Measurements from ENCODE around the gene DACT2.

The DACT2 gene

DNA sequence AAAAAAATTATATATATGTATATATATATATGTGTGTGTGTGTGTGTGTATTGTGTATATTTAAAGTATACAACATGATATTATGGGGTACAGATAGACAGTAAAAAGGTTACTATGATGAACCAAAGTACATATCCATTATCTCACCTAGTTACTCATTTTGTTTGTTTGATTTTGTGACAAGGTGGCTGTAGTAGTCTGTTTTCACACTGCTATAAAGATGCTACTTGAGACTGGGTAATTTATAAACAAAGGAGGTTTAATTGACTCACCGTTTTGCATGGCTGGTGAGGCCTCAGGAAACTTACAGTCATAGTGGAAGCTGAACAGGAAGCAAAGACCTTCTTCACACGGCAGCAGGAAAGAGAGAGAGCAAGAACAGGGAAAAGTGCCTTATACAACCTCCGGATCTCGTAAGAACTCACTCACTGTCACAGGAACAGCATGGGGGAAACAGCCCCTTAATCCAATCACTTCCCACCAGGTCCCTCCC, 30.2 kb upstream of the DACT2 start:
- DNase-seq, result no peak

DNA sequence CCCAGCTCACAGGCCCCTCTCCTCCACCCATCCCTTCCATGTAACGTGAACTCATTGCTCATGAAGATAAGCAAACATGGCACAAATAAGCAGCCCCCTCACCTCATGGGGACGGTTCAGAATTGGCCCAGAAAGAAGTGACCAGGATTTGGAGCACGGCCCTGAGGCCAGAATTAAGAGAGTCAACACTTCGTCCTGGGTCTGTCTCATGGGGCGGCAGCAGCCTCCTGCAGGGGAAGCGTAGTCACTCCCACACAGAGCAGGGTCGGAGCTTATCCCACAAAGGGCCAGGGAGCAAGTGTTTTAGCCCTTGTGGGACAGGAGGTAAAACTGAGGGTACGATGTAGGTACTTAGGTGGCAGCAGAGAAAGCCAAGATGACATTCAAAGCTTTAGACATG, 28.6 kb upstream of the DACT2 start:
- DNase-seq, result no peak

DNA sequence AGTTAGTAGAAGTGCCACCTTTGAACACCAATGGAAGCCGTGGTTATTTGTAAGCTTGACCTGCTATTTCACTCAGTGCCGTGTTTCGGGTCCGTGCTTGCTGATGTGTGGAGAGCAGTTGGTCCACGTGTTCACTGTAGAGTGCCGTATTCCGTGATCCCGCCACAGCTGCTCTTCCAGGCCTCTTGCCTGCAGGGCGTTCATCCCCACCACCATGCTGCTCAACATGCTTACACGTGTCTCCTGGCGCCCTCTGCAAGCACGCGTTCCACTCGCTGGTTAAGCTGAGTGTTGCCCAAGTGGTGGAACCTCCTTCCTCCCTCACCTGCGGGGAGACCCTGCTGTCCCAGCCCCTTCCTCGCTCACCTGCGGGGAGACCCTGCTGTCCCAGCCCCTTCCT, 28.0 kb upstream of the DACT2 start:
- DNase-seq, result no peak

DNA sequence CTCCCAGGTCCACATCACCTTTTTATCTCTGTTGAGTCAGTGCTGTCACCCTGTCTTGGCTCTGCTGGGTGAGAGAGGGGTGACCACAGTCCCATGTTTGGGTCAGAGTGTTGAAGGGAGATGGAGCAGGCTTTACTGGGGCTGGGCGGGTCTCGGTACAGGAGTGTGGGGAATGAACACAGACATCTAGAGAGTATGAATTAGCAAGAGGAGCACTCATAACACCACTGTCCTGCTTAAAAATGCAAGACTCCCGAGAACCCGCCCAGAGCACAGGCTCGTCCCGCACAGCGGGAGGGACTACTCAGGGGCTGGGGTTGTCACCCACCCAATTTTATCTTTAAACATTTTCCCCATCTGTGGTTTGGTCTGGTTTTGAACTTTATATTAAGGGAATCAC, 27.5 kb upstream of the DACT2 start:
- no peak for DNase-seq

DNA sequence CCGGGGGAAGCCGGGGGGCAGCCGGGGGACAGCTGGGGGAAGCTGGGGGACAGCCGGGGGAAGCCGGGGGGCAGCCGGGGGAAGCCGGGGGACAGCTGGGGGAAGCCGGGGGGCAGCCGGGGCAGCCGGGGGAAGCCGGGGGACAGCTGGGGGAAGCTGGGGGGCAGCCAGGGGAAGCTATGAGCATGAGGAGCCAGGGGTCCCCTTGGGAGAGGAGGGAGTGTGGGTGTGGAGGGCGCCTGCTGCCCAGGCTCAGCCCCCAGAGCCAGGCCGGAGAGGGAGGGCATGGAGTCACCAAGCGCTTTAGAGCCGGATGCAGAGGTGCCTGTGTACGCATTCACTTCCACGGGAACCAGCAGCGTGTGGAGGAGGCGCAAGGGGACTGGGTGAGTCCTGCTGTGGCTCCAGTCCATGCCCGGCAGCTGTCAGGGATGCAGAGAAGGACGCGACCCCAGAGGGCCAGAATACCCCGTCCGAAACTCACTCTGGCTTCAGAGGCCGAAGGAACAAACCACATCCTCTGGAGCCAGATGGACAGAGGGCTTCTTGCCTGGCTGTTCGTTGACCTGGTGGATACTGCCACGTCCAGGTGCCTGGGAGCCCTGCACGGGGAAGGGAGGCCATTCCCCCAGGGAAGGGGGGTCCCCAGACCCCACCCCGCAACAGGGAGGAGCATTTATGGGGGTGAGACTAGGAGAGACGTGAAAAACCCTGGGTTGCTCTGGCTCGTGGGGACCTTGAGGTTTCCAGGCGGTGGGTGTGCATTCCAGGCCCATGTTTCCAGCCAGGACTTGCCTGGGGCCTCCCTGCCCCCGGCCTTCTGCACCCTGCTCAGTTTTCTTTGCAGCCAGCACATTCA, 26.5 kb upstream of the DACT2 start:
- no peak for DNase-seq

DNA sequence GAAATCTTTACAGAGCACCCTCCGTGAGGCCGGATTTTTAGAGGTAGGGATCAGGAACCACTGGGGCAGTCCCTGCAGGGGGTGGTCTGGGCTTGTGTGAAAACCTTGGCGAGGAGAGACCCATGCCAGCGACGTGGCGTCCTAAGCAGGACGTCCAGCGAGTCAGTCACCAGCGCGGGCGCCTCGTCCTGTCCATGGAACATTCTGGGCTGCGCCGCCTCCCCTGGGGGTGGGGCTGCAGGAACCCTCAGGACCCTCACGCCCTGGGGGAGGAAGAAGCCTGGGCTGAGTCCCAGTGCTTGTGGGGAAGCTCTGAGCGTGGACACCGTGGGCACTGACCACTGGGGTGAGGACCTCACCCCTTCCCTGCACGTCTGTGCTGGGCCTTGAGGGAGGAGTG, 25.7 kb upstream of the DACT2 start:
- no peak for DNase-seq

DNA sequence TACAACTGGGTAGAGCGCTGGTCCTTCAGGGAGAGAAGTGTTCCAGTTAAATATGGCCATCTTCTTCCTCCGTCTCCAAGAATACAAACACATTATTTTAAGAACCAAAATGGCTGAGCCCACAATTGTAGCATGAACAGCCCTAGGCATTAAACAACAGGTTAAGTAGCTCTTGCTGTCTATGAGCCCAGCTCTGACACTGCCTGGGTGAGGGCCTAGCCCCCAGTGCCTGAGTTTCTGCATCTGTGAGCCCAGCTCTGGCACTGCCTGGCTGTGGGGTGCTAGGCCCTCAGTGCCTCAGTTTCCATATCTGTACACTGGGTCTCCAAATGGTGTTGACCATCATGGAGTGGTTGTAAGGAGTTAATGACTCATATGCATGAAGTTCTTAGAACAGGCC, 24.8 kb upstream of the DACT2 start:
- no peak for DNase-seq

DNA sequence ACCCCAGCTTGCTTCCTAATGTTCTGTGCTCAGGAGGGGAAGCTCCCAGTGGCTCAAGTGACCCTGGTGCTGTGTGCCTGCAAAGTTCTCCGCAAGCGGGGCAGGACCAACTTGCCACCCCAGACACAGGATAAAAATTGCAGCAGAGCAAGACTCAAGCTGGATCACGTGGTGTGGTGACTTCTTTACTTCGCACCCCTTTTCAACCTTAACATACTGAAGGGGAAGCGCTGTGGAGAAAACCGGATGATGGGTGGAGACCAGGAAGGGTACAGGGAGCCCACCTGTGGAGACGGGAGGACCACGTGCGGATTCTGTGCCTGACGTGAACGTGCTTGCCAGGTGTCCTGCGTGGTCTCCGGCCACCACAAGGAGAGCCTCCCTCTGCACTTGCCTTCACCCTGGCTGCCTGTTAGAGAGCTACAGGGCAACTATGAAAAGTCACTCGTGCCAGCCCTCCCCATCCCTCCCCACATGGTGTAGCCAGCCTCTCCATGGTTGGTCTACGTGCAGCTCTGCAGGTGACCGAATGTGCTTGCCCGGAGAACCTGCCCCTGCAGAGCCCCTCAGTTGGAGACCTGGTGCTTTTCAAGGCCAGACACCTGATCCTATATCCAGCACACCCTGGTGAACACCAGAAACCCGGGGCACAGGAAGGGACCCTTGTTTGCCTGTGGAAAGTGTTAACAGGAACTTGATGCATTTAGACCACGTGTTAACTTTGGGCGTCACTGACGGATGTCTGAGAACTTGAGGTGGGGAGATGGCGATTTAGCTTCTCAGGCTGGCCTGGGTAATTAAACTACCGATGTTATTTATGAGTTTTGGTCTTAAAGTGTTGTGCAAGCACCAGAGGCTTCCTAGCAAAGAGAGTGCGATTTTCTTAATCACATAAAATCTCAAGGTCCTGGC, 23.9 kb upstream of the DACT2 start:
- no peak for DNase-seq

DNA sequence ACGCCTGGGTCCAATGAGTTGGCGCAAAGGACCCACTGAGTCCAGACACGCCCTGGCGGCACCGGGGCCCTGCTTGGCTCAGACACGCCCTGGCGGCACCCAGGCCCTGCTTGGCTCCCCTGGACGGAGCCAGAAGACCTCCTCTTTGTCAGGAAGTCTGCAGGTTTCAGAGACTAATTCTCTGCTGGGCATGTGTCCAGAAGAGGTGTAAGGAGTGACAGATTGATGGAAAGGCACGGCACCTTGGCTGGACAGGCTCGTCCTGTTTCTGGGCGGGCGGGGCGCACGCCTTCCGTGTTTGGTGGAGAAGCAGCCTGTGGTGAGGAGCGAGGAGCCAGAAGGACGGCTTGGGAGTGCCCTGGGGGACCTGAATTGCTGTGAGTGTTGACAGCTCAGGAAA, 23.1 kb upstream of the DACT2 start:
- no peak for DNase-seq

DNA sequence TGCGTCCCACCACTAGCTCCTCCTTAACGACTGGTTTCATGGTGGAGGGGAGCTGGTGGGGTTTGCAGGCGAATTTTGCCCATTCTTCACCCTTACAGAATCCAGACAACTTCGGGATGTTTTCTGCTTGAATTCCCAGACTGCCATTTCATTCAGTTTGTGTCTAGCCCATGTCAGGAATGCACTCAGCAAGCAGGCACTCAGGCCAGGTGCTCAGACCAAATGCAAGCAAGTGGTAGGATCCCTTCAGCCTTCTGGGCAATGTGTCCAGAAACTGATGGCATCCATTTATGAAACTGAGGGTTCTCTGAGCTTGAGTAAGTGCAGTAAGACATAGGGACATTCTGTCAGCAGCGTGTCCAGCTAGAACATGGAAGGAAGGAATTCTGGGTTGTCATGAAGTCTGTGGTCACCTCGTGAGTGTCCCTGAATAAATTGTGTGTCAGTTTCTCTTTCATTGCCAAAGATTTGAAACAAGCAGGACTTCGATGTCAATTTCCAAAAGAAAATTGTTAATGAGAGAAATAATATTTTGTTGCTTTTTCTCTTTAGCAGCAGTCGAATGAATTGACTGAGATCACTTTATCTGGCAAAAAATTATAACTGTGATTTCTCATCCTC, 21.8 kb upstream of the DACT2 start:
- DNase-seq, result no peak

DNA sequence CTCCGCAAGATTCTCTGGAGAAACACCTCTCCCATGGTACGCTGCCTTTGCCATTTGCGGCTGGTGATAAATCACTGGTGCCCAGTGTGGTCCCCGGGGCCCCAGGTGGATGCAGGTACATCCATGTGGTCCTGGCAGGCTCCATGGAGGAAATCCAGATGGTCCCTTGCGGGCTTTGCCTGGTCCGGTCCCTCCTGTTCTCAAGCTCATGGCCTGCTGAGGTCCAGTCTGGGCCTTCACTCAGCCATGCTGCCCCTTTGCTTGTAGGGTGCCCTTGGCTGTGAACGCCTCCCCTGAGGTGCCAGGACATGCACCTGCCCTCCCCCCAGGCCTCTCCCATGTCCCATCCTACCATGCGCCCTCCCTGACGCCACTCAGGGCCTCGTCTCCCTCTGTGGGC, 21.2 kb upstream of the DACT2 start:
- DNase-seq, result no peak

DNA sequence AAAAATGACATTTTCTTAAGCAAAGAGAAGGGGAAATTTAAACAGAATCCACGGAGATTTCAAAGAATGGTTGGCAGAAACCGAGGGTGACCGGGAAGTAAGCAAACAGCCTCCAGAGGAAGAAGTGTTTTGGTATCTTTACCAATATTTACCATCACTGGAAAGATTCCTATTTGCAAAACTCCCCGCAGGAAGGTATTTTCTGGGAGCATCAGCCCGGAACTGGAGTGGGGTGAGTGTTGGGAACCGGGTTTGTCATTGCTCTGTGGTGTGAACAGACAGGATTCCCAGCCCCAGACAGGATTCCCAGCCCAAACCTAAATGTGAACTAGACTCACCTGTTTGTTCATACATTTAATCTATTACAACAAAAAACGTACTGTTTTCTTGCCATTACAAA, 19.2 kb upstream of the DACT2 start:
- no peak for DNase-seq

DNA sequence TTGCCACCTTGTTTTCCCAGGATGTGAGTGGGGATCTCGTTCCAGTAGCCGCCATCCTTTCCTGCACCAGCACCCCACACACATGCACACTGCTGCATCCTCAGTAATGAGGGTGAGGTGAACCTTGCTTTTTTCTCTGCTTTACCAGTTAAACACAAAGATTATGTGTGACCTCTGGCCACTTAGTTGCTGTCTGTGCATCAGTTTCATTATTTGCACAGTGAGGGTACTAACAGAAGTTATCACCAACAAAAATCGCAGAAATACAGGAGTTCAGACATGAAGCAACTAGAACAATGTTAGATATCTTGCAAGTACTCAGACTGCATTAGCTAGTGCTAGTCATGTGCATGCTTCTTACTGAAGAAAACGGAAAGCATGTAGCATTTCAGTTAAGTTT, 17.4 kb upstream of the DACT2 start:
- no peak for DNase-seq

DNA sequence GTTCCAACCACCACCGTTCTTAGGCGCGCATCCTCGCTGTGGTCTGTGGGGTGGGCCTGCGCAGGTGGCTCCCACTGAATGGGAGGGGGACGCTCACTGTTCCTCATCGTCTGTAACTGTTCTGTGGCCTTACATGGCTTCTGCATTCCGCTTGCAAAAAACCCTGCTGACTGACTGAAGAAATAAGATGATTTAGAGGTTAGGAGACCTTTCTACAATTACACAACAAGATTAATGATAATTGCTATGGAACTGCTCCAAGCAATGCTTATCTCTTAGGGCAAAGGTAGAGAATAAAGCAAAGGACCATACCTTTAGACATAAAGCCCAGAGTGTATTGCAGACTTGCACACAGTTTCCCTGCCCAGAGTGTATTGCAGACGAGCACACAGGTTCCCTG, 14.4 kb upstream of the DACT2 start:
- no peak for DNase-seq

DNA sequence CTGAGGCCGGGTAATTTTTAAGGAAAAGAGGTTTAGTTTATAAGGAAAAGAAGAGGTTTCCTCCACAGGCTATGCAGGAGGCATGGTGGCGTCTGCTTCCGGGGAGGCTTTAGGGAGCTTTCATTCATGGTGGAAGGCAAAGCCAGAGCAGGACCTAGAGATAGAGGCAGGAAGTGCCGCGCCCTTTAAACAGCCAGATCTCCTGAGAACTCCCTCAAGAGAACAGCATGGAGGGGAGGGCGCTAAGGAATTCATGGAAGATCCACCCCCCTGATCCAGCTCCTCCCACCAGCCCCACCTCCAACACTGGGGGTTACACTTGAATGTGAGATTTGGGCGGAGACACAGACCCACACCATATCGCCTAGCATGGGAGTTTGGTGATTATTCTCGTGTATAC, 13.9 kb upstream of the DACT2 start:
- no peak for DNase-seq

DNA sequence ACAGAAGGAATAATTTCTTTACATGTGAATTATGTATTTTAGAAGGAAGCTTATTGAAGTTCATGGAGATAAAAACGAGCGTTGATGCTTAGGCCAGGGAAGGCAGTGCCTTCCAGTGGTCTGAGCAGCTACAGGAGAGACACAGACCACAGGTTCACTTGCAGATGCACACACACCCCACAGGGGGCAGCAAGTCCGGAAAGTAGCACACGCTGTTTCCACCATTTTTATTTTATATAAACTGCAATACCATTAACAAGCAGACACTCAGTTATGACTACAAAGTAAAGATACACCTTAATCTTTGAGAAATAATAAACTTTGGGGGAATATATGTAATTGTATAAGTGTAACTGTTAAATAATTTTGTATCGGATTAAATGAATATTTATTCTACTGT, 13.5 kb upstream of the DACT2 start:
- no peak for DNase-seq

DNA sequence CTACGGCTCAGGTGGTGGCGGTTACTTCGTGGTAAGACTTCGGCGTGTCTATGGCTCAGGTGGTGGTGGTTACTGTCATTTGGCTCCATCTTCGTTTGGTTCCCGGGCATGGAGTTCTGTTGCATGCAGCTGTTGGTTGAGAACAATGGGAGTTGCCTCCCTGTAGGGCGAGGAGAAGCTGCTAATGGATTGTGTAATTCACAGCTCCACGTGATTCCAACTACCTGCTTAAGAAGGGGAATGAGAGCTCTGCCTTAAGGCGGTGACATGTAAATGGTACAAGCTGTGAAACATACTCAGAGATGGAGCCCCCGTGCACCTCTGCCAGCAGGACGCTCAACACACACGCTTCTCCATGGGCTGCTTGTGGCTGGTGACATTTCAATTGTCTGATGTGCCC, 12.4 kb upstream of the DACT2 start:
- DNase-seq, result no peak

DNA sequence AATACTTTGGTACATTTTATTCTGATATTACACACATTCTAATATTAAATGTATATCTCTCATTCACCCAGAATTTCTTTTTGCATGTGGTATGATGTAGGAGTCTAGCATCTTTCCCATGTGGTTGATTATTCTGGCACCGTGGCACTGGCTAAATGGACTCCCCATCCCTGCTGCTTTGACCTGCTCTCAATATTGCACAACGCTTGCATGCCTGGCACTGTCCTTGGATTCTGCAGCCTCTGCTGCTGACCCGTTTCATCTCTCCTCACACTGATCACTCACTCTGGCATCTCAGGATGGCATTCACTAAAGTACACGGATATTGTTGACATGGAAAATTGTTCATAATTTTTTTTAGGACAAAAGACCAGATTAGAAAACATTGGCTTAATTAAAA, 11.5 kb upstream of the DACT2 start:
- no peak for DNase-seq

DNA sequence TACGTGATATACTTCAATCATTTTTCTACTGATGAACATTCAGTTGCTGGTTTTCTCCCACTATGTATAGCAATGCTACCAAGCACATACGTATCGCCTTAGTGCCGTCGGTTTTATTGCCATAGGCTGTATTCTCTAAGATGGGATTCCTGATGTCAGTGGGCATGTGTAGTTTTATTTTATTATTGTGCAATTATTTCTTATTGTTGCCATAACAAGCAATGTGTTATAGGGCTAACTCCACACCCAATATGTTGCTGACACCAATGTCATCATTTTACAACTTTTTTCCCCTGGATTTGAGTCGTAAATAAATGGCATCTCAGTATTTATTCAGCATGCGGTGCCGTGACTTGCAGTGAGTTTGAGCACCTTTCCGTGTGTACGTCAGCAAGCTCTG, 10.8 kb upstream of the DACT2 start:
- DNase-seq, result no peak

DNA sequence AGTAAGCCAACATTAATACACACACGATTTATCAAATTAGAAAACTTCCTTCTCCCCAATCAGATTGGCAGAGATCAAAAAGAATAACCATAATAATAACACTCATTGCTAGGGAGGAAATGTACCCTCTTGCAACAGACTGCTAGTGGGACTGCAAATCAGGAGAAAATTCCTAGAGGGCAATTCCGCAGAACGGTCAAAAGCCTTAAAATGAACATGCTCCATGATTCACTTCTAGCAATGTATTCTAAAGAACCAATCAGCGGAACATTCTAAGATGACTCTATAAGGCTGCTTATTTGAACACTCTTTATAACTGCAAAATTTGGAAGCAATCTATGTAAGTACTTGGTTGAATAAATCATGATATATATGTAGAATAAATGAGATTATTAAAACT, 8.5 kb upstream of the DACT2 start:
- no peak for DNase-seq

DNA sequence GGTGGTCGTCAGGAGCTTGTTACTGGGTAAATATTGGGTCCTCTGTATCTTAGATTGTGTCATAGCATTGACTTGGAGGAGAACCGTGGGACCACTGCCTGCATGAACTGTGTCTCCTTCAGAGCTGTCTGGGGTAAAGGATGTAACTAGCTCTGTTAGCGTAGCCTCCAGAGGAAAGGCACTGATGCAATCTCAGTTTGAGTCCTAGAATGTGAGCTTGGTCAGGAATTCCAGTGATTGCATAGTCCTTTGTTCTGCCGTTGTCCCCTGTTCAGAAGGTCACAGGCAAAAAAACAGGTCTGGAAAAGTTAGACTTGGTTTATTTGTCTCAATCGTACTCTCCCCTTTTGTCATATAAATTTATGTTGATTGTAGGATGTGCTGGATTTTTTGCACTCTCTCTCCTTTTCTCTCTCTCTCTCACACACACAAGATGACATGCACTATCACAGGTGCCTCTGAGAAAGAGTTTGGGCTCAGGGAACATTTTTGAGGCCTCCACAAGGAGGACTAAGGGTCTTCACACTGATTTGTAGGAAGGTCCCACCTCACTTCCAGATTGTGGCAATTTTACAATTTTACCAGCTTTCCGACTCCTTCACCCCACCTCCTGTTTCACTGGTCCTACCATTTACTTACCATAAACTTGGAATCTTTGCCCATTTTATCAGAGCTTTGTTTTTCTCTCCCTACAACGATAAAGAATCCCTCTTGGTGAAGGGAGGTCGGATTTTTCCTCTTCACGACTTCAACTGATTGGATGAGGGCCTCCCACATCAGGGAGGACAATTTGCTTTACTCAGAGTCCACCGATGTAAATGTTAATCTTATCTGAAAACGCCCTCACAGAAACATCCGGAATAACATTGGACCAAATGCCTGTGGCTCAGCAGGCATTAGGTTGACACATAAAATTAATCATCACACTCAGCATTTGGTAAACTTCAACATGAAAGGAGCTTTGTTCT, 7.0 kb upstream of the DACT2 start:
- DNase-seq, result no peak
